Measurements from ENCODE around the gene FCN3. TPM values are rescaled to one million over a fixed set of nuclear protein-coding genes. Genes with fewer than 3 reads are reported as not detected.

Gene FCN3
- total RNA-seq, 1 experiment from 2014 or later = 0.22 TPM

DNA sequence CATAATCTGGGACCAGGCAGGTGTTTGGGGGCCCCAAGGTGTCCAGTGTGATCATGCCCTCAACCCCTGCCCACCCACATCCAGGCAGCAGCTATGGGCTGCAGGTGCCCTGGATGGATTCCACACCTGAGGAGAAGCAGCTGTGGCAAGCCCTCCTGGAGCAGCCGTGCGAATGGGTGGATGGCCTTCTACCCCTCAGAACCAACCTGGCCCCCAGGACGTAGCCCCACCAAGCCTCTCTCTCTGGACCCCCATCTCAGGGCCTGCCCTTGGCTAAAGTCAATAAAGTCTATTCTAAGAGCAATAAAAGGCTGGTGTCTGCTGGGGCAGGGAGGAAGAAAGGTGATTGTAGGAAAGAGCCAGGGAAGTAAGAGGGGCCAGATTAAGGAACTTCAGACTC is 21.0 kb downstream of the FCN3 start:
- Mint-ChIP-seq H3K4me1 (peaks cover 12 to 24% of the 10 kb centered on the region in 2 experiments), H3K9me3 (no peaks in the 10 kb centered on the region), H3K27me3 (ENCODE audit: low read depth) (peaks cover 37% of the 10 kb centered on the region), H3K27ac (no peak overlapping the region), H3K4me3 (no peak overlapping the region; a peak in 1 of 5 replicates), H3K36me3 (ENCODE audit: insufficient read depth in 1 of 3, low read depth in 3 of 3) (peaks cover 0 to 7% (median 0%) of the 10 kb centered on the region in 3 experiments; a peak in 3 of 7 replicates)
- peaks cover 2% of the 10 kb centered on the region; the same call in 1 of the 2 replicates for H3K27me3 ChIP-seq (ENCODE audit: insufficient read depth, low read length)
- no peak overlapping the region for H3K18ac ChIP-seq (ENCODE audit: insufficient read length, low read depth, low read length)
- no peak overlapping the region for H4K8ac ChIP-seq (replicated peaks; ENCODE audit: insufficient read length, low read depth, low read length)
- H4K20me1 ChIP-seq (ENCODE audit: control insufficient read depth, insufficient read depth, insufficient read length) = no peaks in the 10 kb centered on the region
- H3K14ac ChIP-seq (ENCODE audit: insufficient read depth, low read length) = no peak overlapping the region
- no peak overlapping the region for H3K4me2 ChIP-seq (ENCODE audit: insufficient read depth, insufficient read length, low read length)
- H2BK15ac ChIP-seq (ENCODE audit: low read depth, low read length) = no peak overlapping the region
- no peaks in the 10 kb centered on the region for H3K9me3 ChIP-seq (ENCODE audit: control insufficient read depth, low read depth, low read length)
- no peak overlapping the region for H4K5ac ChIP-seq (ENCODE audit: insufficient read length, low read depth, low read length)
- H3T11ph ChIP-seq (ENCODE audit: low read length) = no peak overlapping the region
- H3K4me1 ChIP-seq (ENCODE audit: insufficient read depth, low read length) = no peaks in the 10 kb centered on the region
- H2AK5ac ChIP-seq (ENCODE audit: insufficient read length, low read length) = no peak overlapping the region
- TF ChIP-seq, protein P1, sequence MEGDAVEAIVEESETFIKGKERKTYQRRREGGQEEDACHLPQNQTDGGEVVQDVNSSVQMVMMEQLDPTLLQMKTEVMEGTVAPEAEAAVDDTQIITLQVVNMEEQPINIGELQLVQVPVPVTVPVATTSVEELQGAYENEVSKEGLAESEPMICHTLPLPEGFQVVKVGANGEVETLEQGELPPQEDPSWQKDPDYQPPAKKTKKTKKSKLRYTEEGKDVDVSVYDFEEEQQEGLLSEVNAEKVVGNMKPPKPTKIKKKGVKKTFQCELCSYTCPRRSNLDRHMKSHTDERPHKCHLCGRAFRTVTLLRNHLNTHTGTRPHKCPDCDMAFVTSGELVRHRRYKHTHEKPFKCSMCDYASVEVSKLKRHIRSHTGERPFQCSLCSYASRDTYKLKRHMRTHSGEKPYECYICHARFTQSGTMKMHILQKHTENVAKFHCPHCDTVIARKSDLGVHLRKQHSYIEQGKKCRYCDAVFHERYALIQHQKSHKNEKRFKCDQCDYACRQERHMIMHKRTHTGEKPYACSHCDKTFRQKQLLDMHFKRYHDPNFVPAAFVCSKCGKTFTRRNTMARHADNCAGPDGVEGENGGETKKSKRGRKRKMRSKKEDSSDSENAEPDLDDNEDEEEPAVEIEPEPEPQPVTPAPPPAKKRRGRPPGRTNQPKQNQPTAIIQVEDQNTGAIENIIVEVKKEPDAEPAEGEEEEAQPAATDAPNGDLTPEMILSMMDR (conservative IDR thresholded peaks at IDR 0.05) = no peak
- no peak for DNase-seq
- H3K9ac ChIP-seq (ENCODE audit: extremely low read depth, insufficient read length, low read length) = no peak overlapping the region
- H2BK120ac ChIP-seq (ENCODE audit: low read depth, low read length, poor library complexity, severe bottlenecking) = no peak overlapping the region
- no peak overlapping the region for H3K23ac ChIP-seq (ENCODE audit: insufficient read length, low read depth, low read length)
- no peak overlapping the region for H3K56ac ChIP-seq (ENCODE audit: insufficient read length, low read depth, low read length)
- H2BK20ac ChIP-seq (ENCODE audit: low read depth, low read length, poor library complexity, severe bottlenecking) = no peak overlapping the region
- H2BK5ac ChIP-seq (ENCODE audit: insufficient read length, low read length) = no peak overlapping the region
- H3K79me2 ChIP-seq (ENCODE audit: insufficient read depth, low read length) = no peaks in the 10 kb centered on the region
- no peak overlapping the region for H2AFZ ChIP-seq (ENCODE audit: low read length)
- H3K4ac ChIP-seq (ENCODE audit: low read depth, low read length) = no peak overlapping the region
- H3K23me2 ChIP-seq (ENCODE audit: insufficient read length, low read depth, low read length, poor library complexity, severe bottlenecking) = peaks cover 21% of the 10 kb centered on the region
- no peak overlapping the region for H4K91ac ChIP-seq (ENCODE audit: insufficient read length, low read depth, low read length)
- no peak overlapping the region for H3K27ac ChIP-seq (ENCODE audit: insufficient read length, low read depth, low read length)
- WGBS (ENCODE audit: extremely low coverage, insufficient read length, low lambda C conversion rate) = no CpG with 5 or more reads among the region's 3 CpGs
- no peak overlapping the region for H2BK12ac ChIP-seq (ENCODE audit: insufficient read length, low read depth, low read length)
- H3K79me1 ChIP-seq (ENCODE audit: insufficient read depth, low read depth, low read length, poor library complexity, severe bottlenecking) = no peaks in the 10 kb centered on the region

All from H9 (cell line).